SU-DHL-6 (cell line): ENCODE data around the gene APOL3.

ENCODE experiments used
- H2AFZ ChIP-seq: fragments of 200-600 bp; sonication (generic); 2 replicates; pipeline ENCODE4 v1.6.1; 2014; ENCODE audit warnings: low read depth, mild to moderate bottlenecking, moderate library complexity, mixed read lengths, antibody characterized with exemption, low read length; ENCODE audit not compliant: severe bottlenecking
- H3F3A ChIP-seq: fragments of 200-600 bp; shearing (Covaris generic); 2 replicates; pipeline ENCODE4 v1.6.0; 2016; ENCODE audit warnings: antibody characterized with exemption, mild to moderate bottlenecking; ENCODE audit not compliant: insufficient read depth
- H3K27ac ChIP-seq: fragments of 200-600 bp; sonication (generic); 2 replicates; pipeline ENCODE4 v1.5.1; 2016; ENCODE audit warnings: low read depth, mild to moderate bottlenecking, low read length, moderate library complexity, mixed read lengths
- H3K27me3 ChIP-seq: fragments of 200-600 bp; sonication (generic), shearing (Covaris generic); 2 replicates; pipeline ENCODE4 v1.6.0; 2014; ENCODE audit warnings: mild to moderate bottlenecking, low read length
- H3K36me3 ChIP-seq: fragments of 200-600 bp; sonication (generic); 2 replicates; pipeline ENCODE4 v1.6.1; 2014; ENCODE audit warnings: mild to moderate bottlenecking, low read length, mixed read lengths
- H3K4me2 ChIP-seq: fragments of 300-600, 200-600 bp; shearing (Covaris generic), sonication (generic); 2 replicates; pipeline ENCODE4 v1.6.0; 2014; ENCODE audit warnings: low read length, low read depth, mild to moderate bottlenecking; ENCODE audit not compliant: poor library complexity, severe bottlenecking
- H3K4me3 ChIP-seq: fragments of 200-600 bp; sonication (generic); 2 replicates; pipeline ENCODE4 v1.5.1; 2014; ENCODE audit warnings: antibody characterized with exemption, low read length, mild to moderate bottlenecking, mixed read lengths; ENCODE audit not compliant: insufficient read depth, poor library complexity, severe bottlenecking
- H3K79me2 ChIP-seq: fragments of 200-600 bp; sonication (generic); 2 replicates; pipeline ENCODE4 v1.6.1; 2014; ENCODE audit warnings: mild to moderate bottlenecking, low read length, moderate library complexity; ENCODE audit not compliant: insufficient read depth
- H3K9ac ChIP-seq: fragments of 200-600 bp; sonication (generic); 2 replicates; pipeline ENCODE4 v1.7.0; 2014; ENCODE audit warnings: mild to moderate bottlenecking, low read length
- H3K9me2 ChIP-seq: fragments of 200-600 bp; sonication (generic); replicated peaks from 2 replicates; pipeline ENCODE4 v1.6.1; 2014; ENCODE audit warnings: low read length; ENCODE audit not compliant: insufficient read depth
- H3K9me3 ChIP-seq: fragments of 200-600 bp; sonication (generic); 2 replicates; pipeline ENCODE4 v1.6.1; 2014; ENCODE audit warnings: low read length, mixed read lengths; ENCODE audit not compliant: insufficient read depth
- H4K20me1 ChIP-seq: fragments of 200-600 bp; sonication (generic); 2 replicates; pipeline ENCODE4 v1.6.1; 2014; ENCODE audit warnings: low read depth, mild to moderate bottlenecking, antibody characterized with exemption, low read length, moderate library complexity, mixed read lengths
- EZH2phosphoT487 ChIP-seq: fragments of 200-600 bp; sonication (generic), shearing (Covaris generic); conservative IDR thresholded peaks from 2 replicates; pipeline ENCODE4 v1.6.1; 2018; ENCODE audit warnings: mild to moderate bottlenecking, antibody characterized with exemption, low read length, moderate library complexity, mixed read lengths
- TF ChIP-seq, protein P1 (sequence below): fragments of 200-600 bp; sonication (generic); IDR thresholded peaks from one replicate; pipeline ENCODE4 v1.5.1; 2017; ENCODE audit warnings: antibody characterized with exemption, mild to moderate bottlenecking, low read length, moderate library complexity; ENCODE audit not compliant: insufficient read depth, poor library complexity, severe bottlenecking

The APOL3 gene

GRCh38 chr22:36134182-36134581 lies 26.4 kb downstream of the APOL3 start:
- no peak for TF ChIP-seq EZH2phosphoT487
- TF ChIP-seq, protein P1, sequence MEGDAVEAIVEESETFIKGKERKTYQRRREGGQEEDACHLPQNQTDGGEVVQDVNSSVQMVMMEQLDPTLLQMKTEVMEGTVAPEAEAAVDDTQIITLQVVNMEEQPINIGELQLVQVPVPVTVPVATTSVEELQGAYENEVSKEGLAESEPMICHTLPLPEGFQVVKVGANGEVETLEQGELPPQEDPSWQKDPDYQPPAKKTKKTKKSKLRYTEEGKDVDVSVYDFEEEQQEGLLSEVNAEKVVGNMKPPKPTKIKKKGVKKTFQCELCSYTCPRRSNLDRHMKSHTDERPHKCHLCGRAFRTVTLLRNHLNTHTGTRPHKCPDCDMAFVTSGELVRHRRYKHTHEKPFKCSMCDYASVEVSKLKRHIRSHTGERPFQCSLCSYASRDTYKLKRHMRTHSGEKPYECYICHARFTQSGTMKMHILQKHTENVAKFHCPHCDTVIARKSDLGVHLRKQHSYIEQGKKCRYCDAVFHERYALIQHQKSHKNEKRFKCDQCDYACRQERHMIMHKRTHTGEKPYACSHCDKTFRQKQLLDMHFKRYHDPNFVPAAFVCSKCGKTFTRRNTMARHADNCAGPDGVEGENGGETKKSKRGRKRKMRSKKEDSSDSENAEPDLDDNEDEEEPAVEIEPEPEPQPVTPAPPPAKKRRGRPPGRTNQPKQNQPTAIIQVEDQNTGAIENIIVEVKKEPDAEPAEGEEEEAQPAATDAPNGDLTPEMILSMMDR: no peak
- H3K36me3 ChIP-seq: no peaks in the 10 kb centered on the region
- no peaks in the 10 kb centered on the region for H3K79me2 ChIP-seq
- no peak overlapping the region for H3K27ac ChIP-seq
- no peaks in the 10 kb centered on the region for H3F3A ChIP-seq
- H3K9me2 ChIP-seq: no peaks in the 10 kb centered on the region
- H3K9me3 ChIP-seq: no peaks in the 10 kb centered on the region
- no peaks in the 10 kb centered on the region for H4K20me1 ChIP-seq
- no peaks in the 10 kb centered on the region for H3K27me3 ChIP-seq
- no peak overlapping the region for H3K9ac ChIP-seq
- H3K4me2 ChIP-seq: no peak overlapping the region
- H2AFZ ChIP-seq: no peak overlapping the region
- no peak overlapping the region for H3K4me3 ChIP-seq

GRCh38 chr22:36131907-36132306 lies 28.6 kb downstream of the APOL3 start:
- H3K4me2 ChIP-seq: no peak overlapping the region
- no peaks in the 10 kb centered on the region for H3K79me2 ChIP-seq
- no peaks in the 10 kb centered on the region for H3K9me2 ChIP-seq
- H3K9me3 ChIP-seq: no peaks in the 10 kb centered on the region
- no peak overlapping the region for H3K4me3 ChIP-seq
- H4K20me1 ChIP-seq: no peaks in the 10 kb centered on the region
- no peaks in the 10 kb centered on the region for H3K27me3 ChIP-seq
- H3K36me3 ChIP-seq: no peaks in the 10 kb centered on the region
- H2AFZ ChIP-seq: no peak overlapping the region
- TF ChIP-seq, protein P1: no peak
- no peak for TF ChIP-seq EZH2phosphoT487
- no peaks in the 10 kb centered on the region for H3F3A ChIP-seq
- H3K27ac ChIP-seq: no peak overlapping the region
- no peak overlapping the region for H3K9ac ChIP-seq

DNA sequence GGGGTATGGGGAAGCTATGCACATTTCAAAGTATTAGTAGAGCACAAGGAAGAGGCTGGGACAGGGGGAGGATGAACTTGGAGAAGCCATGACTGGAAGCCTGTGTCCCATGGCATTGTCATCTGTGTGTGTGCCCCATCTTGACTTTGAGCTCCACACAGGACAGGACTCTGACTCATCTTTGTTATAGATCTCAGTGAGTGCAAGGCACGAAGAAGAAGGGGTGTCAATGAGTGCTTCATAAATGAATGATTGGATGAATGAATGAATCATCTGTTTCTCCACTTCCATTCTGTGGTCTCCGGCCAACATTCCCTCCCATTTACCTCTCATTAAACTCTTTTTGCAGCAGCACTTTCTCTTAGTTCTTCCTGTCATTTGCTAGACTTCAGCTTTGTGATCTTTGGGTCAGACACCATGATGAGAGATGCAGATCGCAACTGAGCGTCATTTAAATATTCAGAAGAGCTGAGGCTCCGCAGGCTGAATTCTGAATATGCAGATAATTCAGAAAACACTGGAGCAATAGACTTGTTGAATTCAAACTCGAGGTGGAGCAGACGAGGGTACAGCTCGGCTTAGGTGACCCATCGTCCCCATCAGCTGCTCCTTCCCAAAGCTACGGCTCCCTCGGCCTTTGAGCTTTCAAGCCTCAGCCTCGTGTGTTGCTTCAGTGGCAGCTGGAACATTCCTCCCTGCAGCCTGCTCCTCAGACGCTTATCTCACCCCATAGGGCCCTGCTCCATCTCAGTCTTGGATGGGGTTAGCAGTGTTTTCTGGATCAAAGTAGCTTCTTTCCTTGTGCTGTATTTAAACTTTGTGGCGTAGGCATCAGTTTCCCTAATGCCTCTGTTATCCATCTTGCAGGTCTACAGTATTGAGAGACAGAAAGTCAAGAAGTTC lies 30.8 kb downstream of the APOL3 start:
- Histone ChIP-seq H3K9ac (no peak overlapping the region), H3K79me2 (no peaks in the 10 kb centered on the region), H2AFZ (no peak overlapping the region), H3K36me3 (no peaks in the 10 kb centered on the region), H3F3A (no peaks in the 10 kb centered on the region), H3K27me3 (no peaks in the 10 kb centered on the region), H3K4me2 (no peak overlapping the region), H3K9me2 (no peaks in the 10 kb centered on the region), H3K9me3 (no peaks in the 10 kb centered on the region), H3K4me3 (no peak overlapping the region), H4K20me1 (no peaks in the 10 kb centered on the region), H3K27ac (no peak overlapping the region)
- TF ChIP-seq EZH2phosphoT487: no peak
- TF ChIP-seq, protein P1: no peak
